Heart right ventricle (tissue), 16 donors: ENCODE results near the gene MAP7D3. TPM values are rescaled to one million over a fixed set of nuclear protein-coding genes. Genes with fewer than 3 reads are reported as not detected.
A peak's percentile ranks its signal among the peaks of the same experiment; 100 is the strongest.

ENCODE experiments used
- ATAC-seq, 8 donors: fragments of 200-7000 bp; cut with Tn5 transposase; one replicate each; pipeline ENCODE4 v1.9.1; 2020; ENCODE audit warnings: mild to moderate bottlenecking in 8 of 8, moderate library complexity in 8 of 8, moderate number of reproducible peaks in 1 of 8
- DNase-seq, 2 donors: peaks; one replicate each; pipeline ENCODE4 v3.0.0-alpha.2; 2020
- H3K27ac ChIP-seq, 10 donors: fragments of 200-600 bp; sonication (generic) in 2 of 10; one replicate each; pipeline versions ENCODE4 v1.5.0 to v1.8.0; 2020 to 2022; ENCODE audit warnings: mild to moderate bottlenecking in 3 of 10
- H3K27me3 ChIP-seq, 7 donors: fragments of 200-600 bp; one replicate each; pipeline ENCODE4 v1.8.0; 2021 to 2022; ENCODE audit warnings: mild to moderate bottlenecking in 2 of 7
- H3K36me3 ChIP-seq, 9 donors: fragments of 200-600 bp; sonication (generic) in 1 of 9; one replicate each; pipeline versions ENCODE4 v1.5.0 to v1.8.0; 2020 to 2022; ENCODE audit warnings: mild to moderate bottlenecking in 2 of 9
- H3K4me1 ChIP-seq, 9 donors: fragments of 200-600 bp; sonication (generic) in 1 of 9; one replicate each; pipeline versions ENCODE4 v1.5.0 to v1.8.0; 2020 to 2022; ENCODE audit warnings: mild to moderate bottlenecking in 4 of 9
- H3K4me3 ChIP-seq, 10 donors: fragments of 200-600 bp; sonication (generic) in 2 of 10; one replicate each; pipeline versions ENCODE4 v1.5.0 to v1.8.0; 2020 to 2022; ENCODE audit warnings: mild to moderate bottlenecking in 7 of 10, moderate library complexity in 2 of 10
- H3K9me3 ChIP-seq, 11 donors: fragments of 200-600 bp in 10 of 11; sonication (generic) in 2 of 11; one replicate each; pipeline versions ENCODE4 v1.5.0 to v1.8.0; 2013 to 2022; ENCODE audit warnings: mild to moderate bottlenecking in 2 of 11, control low read depth in 1 of 11, moderate library complexity in 1 of 11
- WGBS, 2 donors: extraction: QIAGEN DNeasy Blood & Tissue Kit; methylation state at CpG; one replicate each; pipeline ENCODE4 v1.1.7; 2013; ENCODE audit warnings: inconsistent platforms in 1 of 2; 5-methylcytosine and 5-hydroxymethylcytosine counted together
- intact Hi-C, 10 donors: fragments of 100-400 bp; cut with DNase I; formaldehyde crosslinking; loops; one replicate each; pipeline versions ENCODE4 v1.11.1 to v1.14.2; 2022
- polyA plus RNA-seq, 2 donors: library from polyadenylated mRNA; stranded (reverse); fragments of 200-250 nt; gene quantifications; one replicate each; pipeline ENCODE4 v1.2.3, GENCODE V29; 2013
- total RNA-seq, 10 donors: library from RNA; stranded (reverse); fragmentation: NEBNext Ultra II Directional in 3 of 10; extraction: Animal tissue kit (Norgen Biotek cat#: 25700) in 3 of 10; gene quantifications; one replicate each; pipeline versions ENCODE4 v1.2.1 to v1.2.4, GENCODE V29; 2021 to 2023
- TF ChIP-seq, protein P1 (sequence below), 9 donors: fragments of 200-600 bp; sonication (generic) in 2 of 9; IDR thresholded peaks; one replicate each; pipeline versions ENCODE4 v1.5.0 to v1.8.0; 2021 to 2022; ENCODE audit warnings: antibody characterized with exemption in 9 of 9, mild to moderate bottlenecking in 5 of 9, moderate library complexity in 1 of 9
- donor health status: Arrhythmogenic right ventricular cardiomyopathy.
- donor health status: ischemic (EF 13 %, LVEDD 7.1; RV severe dilation, severe dysfunction).
- donor health status: healthy with polysubstance abuse.
- donor health status: DM: no; HTN: yes; CAD: no.
- donor health status: DM: no; HTN: no; CAD: no.
- donor health status: ischemic (EF 25% LVEDD 6.9; RV normal size, moderate dysfunction).
- donor health status: ischemic (EF 25% LVEDD 5.7; RV mildly dilated, moderate dysfunction).
- donor health status: healthy.
- donor health status: DM: yes; HTN: yes; CAD: no.
- donor health status: Ischemic cardiomyopathy.
- donor health status: ischemic (EF 35%, LVEDD 5.7; RV mildly dilated, moderate dysfunction).
- donor health status: nonischemic (EF 11% LVEDD 7.7; RV severe dilation, severe dysfunction).
- donor health status: DM: yes; HTN: yes; CAD: no.
- donor health status: PGD.
- donor health status: ischemic (EF 29% LVEDD 5.4; RV normal size, mild dysfunction).
- donor health status: nonischemic (EF 23%, LVEDD 6.1; RV moderate dilation, normal function).

Gene MAP7D3
- total and polyA plus RNA-seq, 12 donors = 8.1 to 16.2 (median 14.0) TPM

- intact Hi-C loops = no loop called here
- WGBS, 2 donors = 64 to 68% methylated on average over 5 of the region's 5 CpGs
- DNase-seq (no peak), ATAC-seq (no peak)
- Histone ChIP-seq H3K27ac (peak overlapping the region in 8 of 10 donors; percentile 20 to 92 (median 84)), H3K27me3 (peaks cover 0 to 16% (median 0%) of the 10 kb centered on the region in 7 donors), H3K4me3 (peak overlapping the region in 5 of 10 donors; percentile 7 to 54 (median 46)), H3K4me1 (peaks cover 6 to 72% (median 43%) of the 10 kb centered on the region in 9 donors), H3K9me3 (no peaks in the 10 kb centered on the region), H3K36me3 (peaks cover 0 to 19% (median 0%) of the 10 kb centered on the region in 9 donors)
- TF ChIP-seq, protein P1, sequence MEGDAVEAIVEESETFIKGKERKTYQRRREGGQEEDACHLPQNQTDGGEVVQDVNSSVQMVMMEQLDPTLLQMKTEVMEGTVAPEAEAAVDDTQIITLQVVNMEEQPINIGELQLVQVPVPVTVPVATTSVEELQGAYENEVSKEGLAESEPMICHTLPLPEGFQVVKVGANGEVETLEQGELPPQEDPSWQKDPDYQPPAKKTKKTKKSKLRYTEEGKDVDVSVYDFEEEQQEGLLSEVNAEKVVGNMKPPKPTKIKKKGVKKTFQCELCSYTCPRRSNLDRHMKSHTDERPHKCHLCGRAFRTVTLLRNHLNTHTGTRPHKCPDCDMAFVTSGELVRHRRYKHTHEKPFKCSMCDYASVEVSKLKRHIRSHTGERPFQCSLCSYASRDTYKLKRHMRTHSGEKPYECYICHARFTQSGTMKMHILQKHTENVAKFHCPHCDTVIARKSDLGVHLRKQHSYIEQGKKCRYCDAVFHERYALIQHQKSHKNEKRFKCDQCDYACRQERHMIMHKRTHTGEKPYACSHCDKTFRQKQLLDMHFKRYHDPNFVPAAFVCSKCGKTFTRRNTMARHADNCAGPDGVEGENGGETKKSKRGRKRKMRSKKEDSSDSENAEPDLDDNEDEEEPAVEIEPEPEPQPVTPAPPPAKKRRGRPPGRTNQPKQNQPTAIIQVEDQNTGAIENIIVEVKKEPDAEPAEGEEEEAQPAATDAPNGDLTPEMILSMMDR (IDR thresholded peaks at IDR 0.05) = no peak
These were observed 48.3 kb downstream of the MAP7D3 start for GRCh38 chrX:136202889-136203288.

DNA sequence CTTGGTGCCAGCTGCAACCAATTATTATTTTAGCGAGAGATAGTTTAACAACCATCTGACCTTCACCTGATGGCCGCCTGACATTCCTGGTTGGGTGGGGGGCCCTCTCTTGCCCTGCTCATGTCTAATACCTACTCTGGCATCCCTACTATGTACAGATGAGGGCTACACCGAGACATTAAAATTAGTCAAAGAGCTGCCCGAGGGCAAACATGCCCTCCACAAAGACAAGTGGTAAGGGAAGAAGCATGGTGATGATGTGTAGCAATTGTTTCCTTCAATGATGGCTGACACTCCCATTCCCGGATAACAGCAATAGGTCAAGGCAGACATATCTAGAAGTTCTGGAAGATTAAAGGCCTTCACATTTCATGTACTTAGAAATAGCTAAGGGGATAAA, 49.6 kb downstream of the MAP7D3 start:
- no peaks in the 10 kb centered on the region for H3K9me3 ChIP-seq
- H3K27ac ChIP-seq = peak overlapping the region in 8 of 10 donors; percentile 48 to 92 (median 84)
- H3K36me3 ChIP-seq = peaks cover 0 to 8% (median 0%) of the 10 kb centered on the region in 9 donors
- DNase-seq = no peak
- intact Hi-C loops = no loop called here
- 71% methylated on average over 5 of the region's 5 CpGs for WGBS, 2 donors
- ATAC-seq = no peak
- peak overlapping the region in 5 of 10 donors; percentile 22 to 54 (median 51) for H3K4me3 ChIP-seq
- H3K27me3 ChIP-seq = peaks cover 0 to 24% (median 0%) of the 10 kb centered on the region in 7 donors
- H3K4me1 ChIP-seq = peaks cover 6 to 71% (median 43%) of the 10 kb centered on the region in 9 donors
- TF ChIP-seq, protein P1 (IDR thresholded peaks at IDR 0.05) = no peak

DNA sequence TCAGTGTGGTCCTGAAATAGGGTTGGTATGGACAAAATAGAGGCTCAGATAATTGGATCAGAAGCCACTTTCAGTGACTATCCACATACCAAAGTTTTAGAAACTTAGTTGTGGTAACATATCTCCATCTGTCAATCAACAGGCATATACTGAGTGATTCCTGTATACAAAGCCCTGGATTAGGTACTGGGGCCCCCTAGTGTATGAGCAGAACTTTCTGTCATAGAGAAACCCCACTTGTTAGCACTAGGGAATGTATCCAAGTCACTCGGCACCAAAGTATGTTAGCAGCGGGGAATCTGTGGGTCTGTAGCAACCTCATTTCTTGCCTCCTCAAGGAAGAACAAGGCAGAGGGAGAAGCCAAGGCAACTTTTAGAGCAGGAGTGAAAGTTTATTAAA, 50.7 kb downstream of the MAP7D3 start:
- H3K27me3 ChIP-seq = peaks cover 0 to 25% (median 0%) of the 10 kb centered on the region in 7 donors

DNA sequence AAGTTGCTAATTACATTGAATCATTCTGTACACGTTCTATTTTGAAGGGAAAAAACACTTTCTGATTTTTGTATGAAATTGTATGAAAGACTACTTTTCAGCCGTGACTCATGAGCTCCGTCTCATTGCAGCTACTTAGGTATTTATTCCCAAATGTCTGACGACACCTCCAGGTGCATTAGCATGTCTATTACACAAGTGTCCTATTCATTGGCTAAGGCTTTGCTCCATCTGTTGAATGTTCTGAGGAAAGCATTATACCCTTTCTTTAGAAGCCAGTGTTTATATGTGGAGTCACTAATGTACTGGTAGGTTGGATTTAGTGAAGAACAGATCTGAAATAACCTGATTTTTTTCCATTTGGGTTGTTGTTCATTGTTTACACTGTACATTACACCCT, 51.8 kb downstream of the MAP7D3 start:
- 49 to 69% methylated on average over 4 of the region's 4 CpGs for WGBS, 2 donors
- peak overlapping the region; percentile 39 to 92 (median 79) for H3K27ac ChIP-seq
- peak overlapping the region in 9 of 10 donors; percentile 4 to 54 (median 46) for H3K4me3 ChIP-seq
- H3K27me3 ChIP-seq = peaks cover 0 to 28% (median 0%) of the 10 kb centered on the region in 7 donors
- DNase-seq (no peak), ATAC-seq (peak in 1 of 8 donors; percentile 16)
- intact Hi-C loops = loop anchor here in 1 of 10 donors (1.0 kb wide), 1 partner anchor 32 kb away; no protein-coding TSS in a partner anchor
- TF ChIP-seq, protein P1 (IDR thresholded peaks at IDR 0.05) = no peak
- no peaks in the 10 kb centered on the region for H3K36me3 ChIP-seq
- no peaks in the 10 kb centered on the region for H3K9me3 ChIP-seq
- peaks cover 6 to 71% (median 31%) of the 10 kb centered on the region in 9 donors for H3K4me1 ChIP-seq

More for the DNA sequence above, 50.7 kb downstream of the MAP7D3 start:
- intact Hi-C loops = no loop called here
- ATAC-seq (peak in 6 of 8 donors; percentile 39 to 66 (median 55)), DNase-seq (no peak)
- Histone ChIP-seq H3K36me3 (no peaks in the 10 kb centered on the region), H3K4me3 (peak overlapping the region in 8 of 10 donors; percentile 9 to 54 (median 46)), H3K9me3 (no peaks in the 10 kb centered on the region), H3K27ac (peak overlapping the region; percentile 48 to 92 (median 79)), H3K4me1 (peaks cover 6 to 71% (median 42%) of the 10 kb centered on the region in 9 donors)
- 13 to 14% methylated on average over 2 of the region's 2 CpGs for whole genome bisulfite sequencing, 2 donors
- TF ChIP-seq, protein P1 (IDR thresholded peaks at IDR 0.05) = peak in 8 of 9 donors; percentile 19 to 58 (median 44)
